ENCODE data around the gene DNAJC22.

Gene DNAJC22

DNA sequence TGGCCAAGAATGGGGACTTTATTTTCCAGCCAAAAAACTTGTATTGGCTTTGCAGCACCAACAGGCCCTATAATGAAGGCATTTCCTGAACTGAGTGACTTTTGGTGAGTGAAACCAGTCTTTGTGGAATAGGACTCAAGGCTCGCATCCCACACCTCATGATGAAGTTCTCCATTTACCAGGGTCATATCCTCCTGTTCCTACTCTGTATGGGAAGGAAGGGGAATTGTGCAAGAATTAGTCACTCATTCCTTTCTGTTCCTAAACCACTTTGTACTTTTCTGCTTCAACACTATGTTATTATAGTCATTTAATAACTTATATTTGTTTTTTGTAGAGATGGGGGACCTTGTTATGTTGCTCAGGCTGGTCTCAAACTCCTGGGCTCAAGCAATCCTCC, 18.3 kb downstream of the DNAJC22 start:
- no peak overlapping the region for H3K4me3 ChIP-seq (ENCODE audit: low read depth, low read length)
- TF ChIP-seq, protein P1, sequence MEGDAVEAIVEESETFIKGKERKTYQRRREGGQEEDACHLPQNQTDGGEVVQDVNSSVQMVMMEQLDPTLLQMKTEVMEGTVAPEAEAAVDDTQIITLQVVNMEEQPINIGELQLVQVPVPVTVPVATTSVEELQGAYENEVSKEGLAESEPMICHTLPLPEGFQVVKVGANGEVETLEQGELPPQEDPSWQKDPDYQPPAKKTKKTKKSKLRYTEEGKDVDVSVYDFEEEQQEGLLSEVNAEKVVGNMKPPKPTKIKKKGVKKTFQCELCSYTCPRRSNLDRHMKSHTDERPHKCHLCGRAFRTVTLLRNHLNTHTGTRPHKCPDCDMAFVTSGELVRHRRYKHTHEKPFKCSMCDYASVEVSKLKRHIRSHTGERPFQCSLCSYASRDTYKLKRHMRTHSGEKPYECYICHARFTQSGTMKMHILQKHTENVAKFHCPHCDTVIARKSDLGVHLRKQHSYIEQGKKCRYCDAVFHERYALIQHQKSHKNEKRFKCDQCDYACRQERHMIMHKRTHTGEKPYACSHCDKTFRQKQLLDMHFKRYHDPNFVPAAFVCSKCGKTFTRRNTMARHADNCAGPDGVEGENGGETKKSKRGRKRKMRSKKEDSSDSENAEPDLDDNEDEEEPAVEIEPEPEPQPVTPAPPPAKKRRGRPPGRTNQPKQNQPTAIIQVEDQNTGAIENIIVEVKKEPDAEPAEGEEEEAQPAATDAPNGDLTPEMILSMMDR (IDR thresholded peaks at IDR 0.05; ENCODE audit: borderline replicate concordance, insufficient read depth, low read depth, low read length) = no peak

DNA sequence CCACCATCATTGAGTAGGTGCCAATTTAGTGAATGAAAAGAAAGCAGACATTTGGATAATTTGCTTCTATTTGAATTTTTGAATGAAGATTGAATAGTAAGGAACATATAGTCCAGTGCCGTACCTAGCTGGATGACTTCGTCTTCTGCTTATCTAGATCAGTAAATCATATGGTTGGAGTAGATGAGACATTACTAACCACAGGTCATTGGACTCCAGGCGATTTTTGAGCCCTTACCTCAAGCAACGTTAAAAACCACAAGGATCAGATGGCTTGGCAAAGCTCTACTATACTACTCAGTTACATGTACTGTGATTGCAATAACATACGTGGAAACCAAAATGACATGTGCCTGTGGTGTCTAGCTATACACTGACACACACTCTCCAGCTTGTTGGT, 18.9 kb downstream of the DNAJC22 start:
- TF ChIP-seq, protein P1 (IDR thresholded peaks at IDR 0.05; ENCODE audit: borderline replicate concordance, insufficient read depth, low read depth, low read length) = no peak
- H3K4me3 ChIP-seq (ENCODE audit: low read depth, low read length) = no peak overlapping the region

DNA sequence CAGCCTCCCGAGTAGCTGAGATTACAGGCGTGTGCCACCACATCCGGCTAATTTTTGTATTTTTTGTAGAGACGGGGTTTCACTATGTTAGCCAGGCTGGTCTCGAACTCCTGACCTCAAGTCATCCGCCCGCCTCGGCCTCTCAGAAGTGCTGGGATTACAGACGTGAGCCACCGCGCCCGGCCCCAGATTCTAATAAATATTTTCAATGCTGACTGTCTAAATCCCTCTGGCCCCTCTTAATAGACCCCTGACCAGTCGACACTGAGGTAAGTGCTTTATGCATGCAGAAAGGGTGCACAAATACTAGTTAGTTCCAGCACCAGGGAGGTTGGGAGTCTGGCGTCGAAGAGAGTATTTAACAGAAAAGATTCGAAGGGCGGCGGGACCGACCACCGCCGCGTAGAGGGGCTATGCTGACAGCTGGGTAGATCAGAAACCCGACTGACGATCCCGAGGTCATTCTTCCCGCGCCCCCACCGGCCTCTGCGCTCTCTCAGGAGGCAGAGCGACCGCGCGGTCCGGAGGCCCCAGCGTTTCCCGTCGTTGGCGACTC, 19.5 kb downstream of the DNAJC22 start:
- TF ChIP-seq, protein P1 (IDR thresholded peaks at IDR 0.05; ENCODE audit: borderline replicate concordance, insufficient read depth, low read depth, low read length) = no peak

DNA sequence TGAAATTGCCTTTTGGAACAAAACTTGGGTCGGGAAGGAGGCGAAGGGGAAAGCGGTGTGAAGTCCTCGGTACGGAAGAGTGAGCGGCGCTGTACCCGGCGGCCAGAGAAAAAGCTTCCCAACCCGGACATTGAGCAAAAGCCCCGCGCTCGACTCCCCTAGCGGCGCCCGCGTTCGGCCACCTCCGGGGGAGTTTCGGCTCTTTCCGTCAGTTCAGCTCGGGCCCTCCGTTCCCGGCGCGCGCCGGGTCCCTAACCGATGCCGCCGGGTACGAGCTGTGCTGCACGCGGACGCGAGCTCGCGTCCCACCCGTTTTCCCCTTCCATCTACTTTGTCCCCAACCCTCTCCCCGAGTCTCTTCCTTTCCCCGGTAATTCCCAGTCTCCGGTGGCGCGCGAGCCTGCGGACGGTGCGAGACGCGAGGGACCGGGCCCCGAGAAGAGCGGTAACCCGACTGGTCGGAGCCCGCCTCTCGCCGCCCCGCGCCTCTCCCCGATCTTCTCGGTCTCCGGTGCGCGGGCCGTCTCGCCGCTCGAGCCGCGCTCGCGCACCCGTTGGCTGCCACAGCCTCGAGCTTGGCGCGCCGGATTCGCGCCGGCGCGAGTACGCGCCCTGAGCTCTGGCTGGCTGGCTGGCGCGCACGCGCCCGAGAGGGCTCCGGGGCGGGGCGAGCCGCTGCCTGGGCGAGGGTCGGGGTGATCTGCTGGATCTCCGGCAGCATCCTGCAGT, 20.1 kb downstream of the DNAJC22 start:
- TF ChIP-seq, protein P1 (IDR thresholded peaks at IDR 0.05; ENCODE audit: borderline replicate concordance, insufficient read depth, low read depth, low read length) = peak; percentile 24; the same call in 1 of the 2 replicates

More for the DNA sequence above, 19.5 kb downstream of the DNAJC22 start:
- H3K4me3 ChIP-seq (ENCODE audit: low read depth, low read length) = peak overlapping the region; percentile 90

DNA sequence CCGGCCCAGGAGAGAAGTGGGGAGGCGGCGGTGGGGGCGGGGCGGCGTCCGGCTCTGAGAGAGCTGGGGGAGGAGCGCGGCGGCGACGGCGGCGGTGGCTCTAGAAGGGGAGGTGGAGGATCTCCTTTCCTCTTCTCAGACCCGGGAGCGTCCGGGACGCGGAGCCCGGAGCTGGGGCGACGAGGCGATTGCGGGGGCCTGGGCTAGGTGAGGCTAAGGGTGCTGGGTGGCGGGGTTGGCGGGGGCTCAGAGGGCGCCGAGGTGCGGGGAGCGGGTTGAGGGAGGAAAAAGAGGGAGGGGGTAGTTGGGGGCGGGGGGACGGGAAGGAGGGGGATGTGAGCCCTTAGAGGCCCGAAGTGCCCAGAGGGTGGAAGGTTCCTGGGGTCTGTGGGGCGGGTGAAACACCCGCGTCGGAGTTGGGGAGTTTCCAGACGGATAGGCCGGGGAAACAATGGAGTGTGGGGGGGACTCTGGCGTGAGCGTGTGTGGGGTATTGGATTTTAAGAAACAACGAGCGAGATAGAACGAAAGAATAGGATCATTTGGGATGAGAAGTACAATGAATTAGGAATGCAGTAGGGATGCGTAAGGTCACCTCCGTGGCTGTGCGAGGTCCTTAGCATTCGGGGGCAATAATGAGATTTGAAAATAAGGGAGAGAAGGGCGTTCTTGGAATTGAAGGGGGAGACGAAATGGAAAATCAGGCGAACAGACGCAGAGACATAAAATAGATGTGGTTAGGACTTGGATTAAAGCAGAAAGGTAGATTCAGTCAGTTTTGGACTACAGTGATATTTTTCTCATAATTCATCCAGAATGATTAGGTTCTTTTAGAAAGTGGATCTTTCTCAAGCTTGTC, 20.9 kb downstream of the DNAJC22 start, which contains the start of gene SPATS2:
TSS of gene SPATS2 (plus strand) at position 82 of the 859 bp plus-strand sequence. CDS start 93,551 bp downstream, outside the sequence.
- TF ChIP-seq, protein P1 (IDR thresholded peaks at IDR 0.05; ENCODE audit: borderline replicate concordance, insufficient read depth, low read depth, low read length) = no peak

More for the DNA sequence above, 20.1 kb downstream of the DNAJC22 start:
- peak overlapping the region; percentile 90 for H3K4me3 ChIP-seq (ENCODE audit: low read depth, low read length)

DNA sequence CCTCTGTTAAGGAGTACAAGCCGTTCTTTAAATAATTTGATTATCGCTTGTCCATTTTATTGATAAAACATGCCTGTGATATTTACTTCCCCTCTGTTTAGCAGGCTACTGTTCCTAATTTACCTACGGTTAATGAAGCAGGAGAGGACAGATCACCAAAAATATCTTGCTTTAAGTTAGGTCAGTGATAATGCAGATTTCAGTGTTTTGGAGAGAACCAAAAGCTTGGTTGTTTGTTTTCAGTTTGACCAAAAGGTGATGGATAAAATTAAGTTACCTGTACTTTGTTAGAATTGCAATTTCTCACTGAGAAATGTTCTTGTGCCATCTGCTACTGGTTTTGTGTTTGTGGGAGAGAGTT, 21.5 kb downstream of the DNAJC22 start:
- TF ChIP-seq, protein P1 (IDR thresholded peaks at IDR 0.05; ENCODE audit: borderline replicate concordance, insufficient read depth, low read depth, low read length) = no peak
- peak overlapping the region; percentile 90 for H3K4me3 ChIP-seq (ENCODE audit: low read depth, low read length)

More for the DNA sequence above, 20.9 kb downstream of the DNAJC22 start, which contains the start of gene SPATS2:
- H3K4me3 ChIP-seq (ENCODE audit: low read depth, low read length) = peak within 1 kb of the TSS; percentile 90

All from GM12875 (cell line).